GM13976 (cell line): ENCODE results near the gene POU2F2.

Experiments
- DNase-seq: peaks from one replicate; pipeline ENCODE4 v3.0.0; 2012; ENCODE audit warnings: low spot score
- CTCF ChIP-seq: IDR thresholded peaks from 2 replicates; pipeline ENCODE4 v1.5.1; 2012; ENCODE audit warnings: borderline replicate concordance, mild to moderate bottlenecking; ENCODE audit not compliant: insufficient read depth; ENCODE audit errors: extremely low read depth, missing control alignments, control extremely low read depth
- in situ Hi-C: fragments of 300-500 bp; cut with MboI; formaldehyde crosslinking; loops from one replicate; pipeline ENCODE4 v1.12.0; 2022; ENCODE audit warnings: low sequenced_read_pairs, mixed read lengths, inconsistent platforms; ENCODE audit not compliant: unreplicated experiment

The POU2F2 gene

GRCh38 chr19:42121036-42121621 lies 11.1 kb downstream of the POU2F2 start:
- in situ Hi-C loops, result no loop called here
- DNase-seq, result no peak
- TF ChIP-seq CTCF, result no peak

DNA sequence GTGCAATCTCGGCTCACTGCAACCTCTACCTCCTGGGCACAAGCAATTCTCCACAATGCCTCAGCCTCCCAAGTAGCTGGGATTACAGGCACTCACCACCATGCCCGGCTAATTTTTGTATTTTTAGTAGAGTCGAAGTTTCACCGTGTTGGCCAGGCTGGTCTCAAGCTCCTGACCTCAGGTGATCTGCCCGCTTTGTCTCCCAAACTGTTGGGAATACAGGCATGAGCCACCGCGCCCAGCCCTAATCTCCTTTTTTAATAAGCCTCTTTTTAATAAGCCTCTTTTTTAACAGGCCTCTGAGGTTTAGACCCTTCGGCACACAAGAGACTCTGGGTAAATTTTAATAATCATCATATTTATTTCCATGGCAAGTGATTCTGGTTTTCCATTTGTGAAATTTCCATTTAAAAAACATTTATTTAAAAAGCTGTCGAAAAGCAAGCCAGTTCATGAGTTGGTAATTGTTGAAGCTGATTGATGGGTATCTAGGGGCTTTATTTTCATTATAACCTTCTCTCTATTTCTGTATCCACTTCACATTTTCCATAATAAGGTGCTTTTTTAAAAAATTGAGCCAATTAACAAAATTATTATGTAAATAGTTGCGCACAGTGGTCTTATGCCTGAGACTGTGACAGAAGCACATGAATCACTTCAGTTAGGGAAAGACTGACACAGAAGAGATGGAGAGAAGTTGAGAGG lies 11.8 kb downstream of the POU2F2 start:
- in situ Hi-C loops, result no loop called here
- DNase-seq, result no peak
- no peak for TF ChIP-seq CTCF

DNA sequence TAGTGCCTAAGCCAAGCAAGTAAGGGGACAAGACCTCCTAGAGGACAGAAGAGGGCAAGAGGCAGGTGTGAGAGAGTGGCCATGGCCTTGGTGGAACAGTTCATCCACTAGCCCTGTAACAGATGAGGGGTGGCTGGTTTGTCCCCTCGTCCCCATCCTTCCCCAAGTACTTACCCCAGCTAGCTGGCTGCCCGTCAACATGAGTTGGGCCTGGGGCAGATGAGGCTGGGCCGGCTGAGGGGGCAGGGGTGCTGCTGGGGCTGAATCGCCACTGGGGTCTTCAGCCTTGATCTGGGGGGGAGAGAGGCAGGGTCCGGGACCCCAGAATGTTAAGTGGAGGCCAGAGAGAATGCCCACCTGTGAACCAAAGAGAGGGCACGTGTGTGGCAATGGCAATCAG lies 15.2 kb downstream of the POU2F2 start:
- no peak for TF ChIP-seq CTCF
- in situ Hi-C loops, result no loop called here
- no peak for DNase-seq

- no peak for TF ChIP-seq CTCF
- DNase-seq, result no peak
- in situ Hi-C loops, result no loop called here
Observed at GRCh38 chr19:42116308-42117075, 15.8 kb downstream of the POU2F2 start.

- no peak for DNase-seq
- in situ Hi-C loops, result no loop called here
- no peak for TF ChIP-seq CTCF
Observed at GRCh38 chr19:42115705-42116104, 16.5 kb downstream of the POU2F2 start.

DNA sequence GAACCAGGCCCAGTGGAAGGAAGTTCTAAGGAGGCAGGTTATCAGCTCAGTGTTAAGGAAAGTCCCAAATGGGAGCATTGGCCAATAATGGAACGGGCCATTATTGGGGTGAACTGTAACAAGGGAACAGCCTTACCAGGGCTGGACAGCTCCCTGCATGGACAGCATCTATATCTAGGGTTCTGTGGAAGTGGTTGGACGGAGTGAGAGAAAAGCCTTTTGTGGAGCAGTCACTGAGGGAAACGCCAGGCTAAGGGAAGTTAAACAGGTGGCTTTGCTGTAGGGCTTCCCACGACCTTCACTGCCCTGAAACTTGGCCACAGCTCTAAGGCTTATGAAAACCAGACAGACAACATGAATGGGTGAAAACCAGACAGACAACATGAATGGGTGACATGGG lies 17.0 kb downstream of the POU2F2 start:
- in situ Hi-C loops, result no loop called here
- TF ChIP-seq CTCF, result no peak
- DNase-seq, result no peak
